Transverse colon (tissue), 4 donors: Measurements from ENCODE around the gene TNFRSF19.

Source experiments
- POLR2A ChIP-seq: fragments of 450-650 bp; IDR thresholded peaks from one replicate; pipeline ENCODE4 v1.6.1; 2016; ENCODE audit warnings: antibody characterized with exemption, mild to moderate bottlenecking, moderate library complexity
- POLR2AphosphoS5 ChIP-seq, 3 donors: sonication (generic); formaldehyde crosslinking; IDR thresholded peaks; one replicate each; pipeline ENCODE4 v1.6.1; 2016; ENCODE audit warnings: antibody characterized with exemption in 3 of 3
- TF ChIP-seq, protein P1 (sequence below), 5 experiments: fragments of 200-600 bp in 3 of 5; fragments of 450-650 bp in 2 of 5; sonication (generic) in 3 of 5; IDR thresholded peaks; 1 replicate in 2 of 5; 2 replicates in 3 of 5; pipeline ENCODE4 v1.5.1; 2016 to 2017; ENCODE audit warnings: antibody characterized with exemption in 5 of 5, inconsistent platforms in 3 of 5, mild to moderate bottlenecking in 2 of 5, moderate library complexity in 1 of 5

DNA sequence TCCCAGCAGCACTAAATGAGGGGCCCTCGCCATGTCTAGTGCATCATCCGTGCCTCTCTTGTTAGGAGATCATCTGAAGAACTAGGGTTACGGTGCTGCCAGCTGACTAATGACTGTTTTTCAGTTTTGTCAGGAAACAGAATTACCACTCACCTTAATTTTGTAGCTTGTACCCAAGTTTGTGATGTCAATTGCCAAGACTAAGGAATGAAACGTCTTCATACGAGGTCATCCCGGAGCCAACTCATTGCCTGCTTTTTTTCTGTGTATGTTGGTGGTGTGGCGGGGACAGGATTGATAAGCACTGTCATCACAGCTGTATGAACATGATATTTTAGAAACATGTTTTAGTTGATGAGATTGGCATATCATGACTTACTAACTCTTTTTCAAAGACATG lies 100.6 kb downstream of the TNFRSF19 start:
- TF ChIP-seq, protein P1, sequence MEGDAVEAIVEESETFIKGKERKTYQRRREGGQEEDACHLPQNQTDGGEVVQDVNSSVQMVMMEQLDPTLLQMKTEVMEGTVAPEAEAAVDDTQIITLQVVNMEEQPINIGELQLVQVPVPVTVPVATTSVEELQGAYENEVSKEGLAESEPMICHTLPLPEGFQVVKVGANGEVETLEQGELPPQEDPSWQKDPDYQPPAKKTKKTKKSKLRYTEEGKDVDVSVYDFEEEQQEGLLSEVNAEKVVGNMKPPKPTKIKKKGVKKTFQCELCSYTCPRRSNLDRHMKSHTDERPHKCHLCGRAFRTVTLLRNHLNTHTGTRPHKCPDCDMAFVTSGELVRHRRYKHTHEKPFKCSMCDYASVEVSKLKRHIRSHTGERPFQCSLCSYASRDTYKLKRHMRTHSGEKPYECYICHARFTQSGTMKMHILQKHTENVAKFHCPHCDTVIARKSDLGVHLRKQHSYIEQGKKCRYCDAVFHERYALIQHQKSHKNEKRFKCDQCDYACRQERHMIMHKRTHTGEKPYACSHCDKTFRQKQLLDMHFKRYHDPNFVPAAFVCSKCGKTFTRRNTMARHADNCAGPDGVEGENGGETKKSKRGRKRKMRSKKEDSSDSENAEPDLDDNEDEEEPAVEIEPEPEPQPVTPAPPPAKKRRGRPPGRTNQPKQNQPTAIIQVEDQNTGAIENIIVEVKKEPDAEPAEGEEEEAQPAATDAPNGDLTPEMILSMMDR (IDR thresholded peaks at IDR 0.05), result no peak
- TF ChIP-seq POLR2AphosphoS5 (IDR thresholded peaks at IDR 0.05) (no peak), POLR2A (no peak)
